ENCODE data around the gene TBC1D3G.
"Not testable (repeated sequence)": the region's sequence is repeated elsewhere in the genome, so short reads cannot be mapped to it uniquely, and the experiment has no call there.

TBC1D3G gene

GRCh38 chr17:36323584-36323983 is at the start of gene TBC1D3G:
Gene TBC1D3G (plus strand): TSS chr17:36323884. CDS start chr17:36325412, 1,528 bp downstream.
- not testable (repeated sequence) for DNase-seq (ENCODE audit: low spot score)

GRCh38 chr17:36283256-36283655 is 40.4 kb upstream of the TBC1D3G start:
- DNase-seq (ENCODE audit: low spot score): not testable (repeated sequence)

GRCh38 chr17:36284219-36284618 is 39.5 kb upstream of the TBC1D3G start:
- DNase-seq (ENCODE audit: low spot score): not testable (repeated sequence)

- DNase-seq (ENCODE audit: low spot score): not testable (repeated sequence)
These were observed 33.6 kb upstream of the TBC1D3G start for GRCh38 chr17:36289965-36290612.

GRCh38 chr17:36295161-36295560 is 28.5 kb upstream of the TBC1D3G start:
- not testable (repeated sequence) for DNase-seq (ENCODE audit: low spot score)

- not testable (repeated sequence) for DNase-seq (ENCODE audit: low spot score)
These were observed 7.9 kb upstream of the TBC1D3G start for GRCh38 chr17:36315736-36316135.

- not testable (repeated sequence) for DNase-seq (ENCODE audit: low spot score)
These were observed 38.8 kb downstream of the TBC1D3G start for GRCh38 chr17:36362496-36362895.

- not testable (repeated sequence) for DNase-seq (ENCODE audit: low spot score)
These were observed 52.3 kb downstream of the TBC1D3G start for GRCh38 chr17:36375938-36376337.
